HG02938 (cell line): ENCODE results near the gene NT5DC1.

Experiments
- ATAC-seq: cut with Tn5 transposase; IDR thresholded peaks from one replicate; pipeline ENCODE4 v1.9.1; 2021; ENCODE audit warnings: mild to moderate bottlenecking, moderate library complexity; ENCODE audit not compliant: unreplicated experiment

NT5DC1 gene

DNA sequence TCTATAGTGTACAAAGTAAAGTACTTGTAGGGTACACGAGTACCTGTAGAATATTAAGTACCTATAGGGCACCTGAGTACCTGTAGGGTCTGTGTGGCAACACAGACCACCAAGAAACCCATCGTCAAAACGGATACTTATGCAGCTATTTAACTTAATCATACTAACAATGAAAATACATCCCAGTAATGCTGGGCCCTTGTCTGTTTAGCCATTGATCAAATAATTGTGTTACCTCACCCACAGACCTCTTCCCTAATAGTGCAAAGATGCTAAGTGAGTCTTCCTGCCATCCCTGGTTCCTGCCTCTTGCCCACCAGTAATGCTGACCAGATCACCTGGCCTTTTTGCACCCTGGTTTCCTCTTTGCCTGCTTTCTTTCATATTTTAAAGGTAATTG lies 32.8 kb downstream of the NT5DC1 start:
- ATAC-seq: no peak

GRCh38 chr6:116136373-116136772 lies 35.7 kb downstream of the NT5DC1 start:
- ATAC-seq: no peak

DNA sequence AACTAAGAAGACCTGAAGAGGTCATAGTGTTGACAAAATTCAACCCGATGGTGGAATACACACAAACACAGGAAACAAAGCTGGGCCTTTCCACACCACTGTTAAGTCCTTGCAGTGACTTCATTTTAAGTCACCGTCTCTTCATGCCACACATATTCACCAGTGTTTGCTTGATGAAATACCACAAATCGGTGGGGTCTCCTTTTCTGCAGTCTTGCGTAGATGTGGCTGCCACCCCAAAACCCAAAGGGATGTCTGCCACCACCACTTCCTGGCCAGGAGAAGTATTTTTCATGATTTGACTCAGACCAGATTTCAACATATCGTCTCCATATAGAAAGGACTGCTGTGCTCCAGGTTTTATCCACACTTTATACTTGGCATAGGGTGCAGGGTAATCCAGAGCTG lies 36.3 kb downstream of the NT5DC1 start:
- ATAC-seq: no peak

DNA sequence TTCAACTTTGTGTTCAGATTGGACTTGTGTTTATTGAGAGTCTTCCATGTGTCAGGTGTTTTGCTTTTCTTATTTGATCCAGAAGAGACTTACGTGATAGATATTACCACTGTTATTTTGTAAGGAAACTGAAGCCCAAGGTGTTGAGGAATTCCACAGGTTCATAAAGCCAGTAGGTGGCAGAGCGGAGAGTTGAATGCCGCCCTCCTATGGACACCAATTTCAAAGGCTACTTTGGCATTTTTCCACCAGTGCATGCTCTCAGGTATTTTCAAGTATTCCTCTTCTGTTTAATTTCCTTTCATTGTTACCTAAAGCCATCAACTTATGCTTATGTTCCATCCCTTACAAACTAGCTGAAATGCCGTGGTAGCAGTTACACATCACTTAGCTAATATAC lies 39.3 kb downstream of the NT5DC1 start:
- no peak for ATAC-seq

DNA sequence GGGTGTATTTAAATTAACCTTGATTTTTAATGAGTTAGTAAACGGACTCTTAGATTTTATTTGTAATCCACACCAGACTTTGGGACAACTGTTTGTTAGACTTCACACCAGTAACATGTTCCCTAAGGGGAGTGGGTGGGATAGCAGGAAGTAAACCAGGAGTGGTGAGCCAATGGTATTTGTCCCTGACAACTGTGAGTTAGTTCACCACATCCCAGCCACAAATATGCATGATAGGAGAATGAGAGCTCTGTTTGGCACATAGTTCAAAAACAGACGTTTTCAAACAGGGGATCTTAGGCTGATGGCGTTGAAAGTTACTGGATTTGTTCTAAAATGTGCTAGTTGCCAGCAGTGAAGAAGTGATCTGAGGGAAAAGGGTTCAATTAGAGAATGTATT lies 44.0 kb downstream of the NT5DC1 start:
- ATAC-seq: no peak

- ATAC-seq: no peak
Observed at GRCh38 chr6:116145803-116146675, 45.4 kb downstream of the NT5DC1 start.

DNA sequence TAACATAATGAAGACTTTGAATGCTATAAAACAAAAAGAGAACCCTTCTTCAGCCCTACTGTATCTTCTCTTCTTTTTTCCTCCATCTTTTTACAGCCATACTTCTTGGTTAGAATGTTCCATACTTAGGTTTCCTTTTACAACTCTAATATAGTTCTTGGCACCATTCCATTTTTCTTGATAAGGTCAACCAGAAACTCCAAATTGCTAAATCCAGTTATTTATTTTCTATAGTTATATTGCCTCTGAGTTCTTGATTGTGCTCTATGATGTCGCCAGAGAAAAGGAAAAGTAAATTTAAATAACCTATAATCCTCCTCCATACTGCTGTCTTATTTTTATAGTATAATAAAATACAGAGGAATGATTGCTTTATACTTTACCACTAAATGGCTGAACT lies 52.0 kb downstream of the NT5DC1 start:
- ATAC-seq: no peak

GRCh38 chr6:116154887-116155286 lies 54.2 kb downstream of the NT5DC1 start:
- no peak for ATAC-seq

GRCh38 chr6:116156405-116157326 lies 56.0 kb downstream of the NT5DC1 start:
- no peak for ATAC-seq

DNA sequence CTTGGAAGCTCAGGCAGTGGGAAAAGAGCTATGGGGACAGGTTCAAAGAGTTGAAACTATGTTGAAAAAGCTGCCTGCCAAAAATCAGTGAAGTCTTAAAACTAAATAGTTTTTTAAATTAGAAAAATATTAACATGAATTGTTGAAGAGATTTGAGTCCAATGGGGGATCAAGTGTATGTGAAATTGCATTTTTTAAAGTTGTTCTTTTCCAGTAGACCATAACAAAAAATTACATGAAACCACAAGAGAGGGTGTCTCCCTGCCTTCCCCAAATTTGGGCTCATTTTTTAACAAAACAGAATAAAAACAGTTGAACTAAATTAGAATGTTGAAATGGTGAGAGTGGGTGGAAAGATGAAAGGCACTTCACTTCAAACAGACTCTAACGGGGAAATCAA lies 56.7 kb downstream of the NT5DC1 start:
- ATAC-seq: no peak

GRCh38 chr6:116158641-116159040 lies 58.0 kb downstream of the NT5DC1 start:
- ATAC-seq: no peak

DNA sequence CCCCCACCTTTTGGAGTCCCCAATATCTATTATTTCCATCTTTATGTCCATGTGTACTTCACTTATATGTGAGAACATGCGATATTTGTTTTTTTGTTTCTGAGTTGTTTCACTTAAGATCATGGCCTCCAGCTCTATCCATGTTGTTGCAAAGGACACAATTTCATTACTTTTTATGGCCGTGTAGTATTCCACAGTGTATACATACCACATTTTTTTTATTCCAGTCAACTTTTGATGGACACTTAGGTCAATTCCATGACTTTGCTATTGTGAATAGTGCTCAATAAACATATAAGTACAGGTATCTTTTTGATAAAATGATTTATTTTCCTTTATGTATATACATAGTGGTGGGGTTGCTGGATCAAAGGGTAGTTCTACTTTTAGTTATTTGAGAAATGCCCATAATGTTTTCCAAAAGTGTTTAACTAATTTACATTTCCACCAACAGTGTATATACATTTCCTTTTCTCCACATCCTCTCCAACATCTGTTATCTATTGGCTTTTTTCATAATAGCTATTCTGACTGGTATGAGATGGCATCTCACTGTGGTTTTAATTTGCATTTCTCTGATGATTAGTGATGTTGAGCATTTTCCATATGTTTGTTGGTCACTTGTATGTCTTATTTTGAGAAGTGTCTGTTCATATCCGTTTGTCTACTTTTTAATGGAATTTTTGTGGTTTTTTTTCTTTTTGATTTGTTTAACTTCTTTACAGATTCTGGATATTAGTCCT lies 59.3 kb downstream of the NT5DC1 start:
- peak; percentile 52 for ATAC-seq

DNA sequence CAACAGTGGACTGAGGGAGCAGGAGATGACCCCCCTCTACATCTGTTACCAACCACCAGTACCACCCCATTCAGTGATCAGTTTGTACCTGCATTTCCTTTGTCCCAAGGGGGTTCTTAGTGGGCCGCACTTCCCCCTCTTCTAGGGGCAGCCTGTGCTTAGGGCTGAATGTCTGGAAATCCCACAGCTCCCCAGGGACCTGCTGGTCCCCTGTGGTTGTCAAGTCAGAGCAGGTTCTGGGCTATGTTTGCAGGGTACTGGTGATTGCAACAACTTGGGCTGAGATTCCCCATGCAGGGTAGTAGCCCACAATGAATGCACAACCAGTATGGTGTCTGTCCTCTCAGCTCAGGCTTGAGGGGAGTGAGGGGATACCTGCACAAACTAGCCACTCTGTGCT lies 64.9 kb downstream of the NT5DC1 start:
- no peak for ATAC-seq

- ATAC-seq: no peak
Observed at GRCh38 chr6:116166369-116166768, 65.7 kb downstream of the NT5DC1 start.

DNA sequence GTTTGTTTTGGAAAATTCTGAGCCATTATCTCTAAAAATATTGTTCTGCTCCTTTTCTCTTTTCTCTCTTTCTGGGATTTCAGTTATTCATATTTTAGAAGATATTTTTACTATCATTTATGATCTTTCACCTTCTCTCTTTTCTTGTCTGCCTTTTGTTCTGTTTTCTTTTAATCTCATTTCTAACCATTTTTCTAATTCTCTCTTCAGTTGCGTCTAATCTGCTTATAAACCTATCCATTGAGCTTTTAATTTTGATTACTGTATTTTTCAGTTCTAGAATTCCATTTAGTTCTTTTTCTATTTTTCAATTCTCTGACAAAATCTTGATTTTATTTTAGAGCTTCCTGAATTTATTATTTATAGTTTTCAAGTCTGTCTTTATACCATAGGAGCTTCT lies 67.5 kb downstream of the NT5DC1 start:
- no peak for ATAC-seq

- ATAC-seq: no peak
Observed at GRCh38 chr6:116169880-116170279, 69.2 kb downstream of the NT5DC1 start.

DNA sequence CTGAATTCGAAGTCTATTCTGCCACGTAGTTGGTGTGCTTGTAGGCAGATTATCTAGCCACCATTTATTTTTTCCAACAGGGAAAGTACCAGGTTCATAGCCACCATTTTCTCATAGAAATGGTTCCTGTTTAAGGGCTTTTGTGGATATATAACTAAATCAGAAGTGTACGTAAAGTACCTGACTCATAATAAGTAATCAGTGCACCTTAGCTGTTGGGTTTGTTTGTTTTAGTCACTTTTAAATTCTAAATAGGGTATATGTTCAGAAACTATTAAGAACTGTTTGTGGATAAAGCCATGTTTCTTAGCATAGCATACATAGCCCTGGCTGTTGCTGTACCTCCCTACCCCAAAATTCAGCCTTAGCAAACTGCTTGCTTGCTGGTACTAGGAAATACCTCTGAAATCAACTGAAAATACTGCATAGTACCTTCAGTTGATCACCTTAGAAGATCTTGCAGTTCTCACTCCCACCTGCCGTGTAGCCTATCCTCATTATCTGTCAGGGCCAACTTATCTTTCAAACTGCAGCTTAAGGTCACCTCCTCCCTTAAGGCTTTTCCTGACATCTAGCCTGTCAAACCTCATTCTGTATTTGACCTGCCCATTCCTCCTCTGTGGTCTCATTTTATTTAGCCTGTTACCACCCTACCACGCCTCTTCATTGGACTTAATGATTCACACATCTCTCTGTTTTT lies 69.9 kb downstream of the NT5DC1 start:
- no peak for ATAC-seq

GRCh38 chr6:116173928-116174327 lies 73.3 kb downstream of the NT5DC1 start:
- ATAC-seq: no peak

- no peak for ATAC-seq
Observed at GRCh38 chr6:116175344-116175743, 74.7 kb downstream of the NT5DC1 start.

DNA sequence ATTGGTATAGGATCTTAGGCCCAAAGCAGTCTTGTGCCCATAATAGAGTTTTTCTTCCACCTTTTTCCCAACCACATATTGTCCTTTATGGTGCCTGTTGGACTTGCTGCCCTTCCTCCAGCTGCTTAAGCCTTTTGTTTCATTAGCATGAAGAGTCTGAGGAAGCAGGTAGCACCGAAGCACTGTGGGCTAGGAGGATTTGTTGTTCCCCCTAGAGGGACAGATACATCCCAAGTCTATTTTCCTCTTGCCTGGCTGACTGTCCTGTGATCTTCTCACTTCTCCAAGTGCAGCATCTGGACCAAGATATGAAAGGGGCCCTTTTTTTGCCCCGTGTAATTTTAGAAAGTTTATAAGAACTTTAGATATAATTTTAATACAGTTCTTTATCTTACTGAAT lies 75.9 kb downstream of the NT5DC1 start:
- no peak for ATAC-seq

- ATAC-seq: no peak
Observed at GRCh38 chr6:116180375-116180774, 79.7 kb downstream of the NT5DC1 start.
